ENCODE measurements around the gene CDKL4.
"Not testable (repeated sequence)": the region's sequence is repeated elsewhere in the genome, so short reads cannot be mapped to it uniquely, and the experiment has no call there.

Gene CDKL4

GRCh38 chr2:39260087-39260486 lies 16.3 kb upstream of the CDKL4 start:
- H3K36me3 ChIP-seq (ENCODE audit: control insufficient read depth, insufficient read depth, low read length): peaks cover 65% of the 10 kb centered on the region
- H3K9me3 ChIP-seq (ENCODE audit: control insufficient read depth, insufficient read depth, low read length): no peaks in the 10 kb centered on the region
- no peaks in the 10 kb centered on the region for H3K27me3 ChIP-seq (ENCODE audit: control insufficient read depth, insufficient read depth, low read length)
- no peak overlapping the region for H3K27ac ChIP-seq (ENCODE audit: low read depth, low read length)
- no peaks in the 10 kb centered on the region for H3K4me1 ChIP-seq (ENCODE audit: control insufficient read depth, insufficient read depth, low read length)
- no peak overlapping the region for H3K4me3 ChIP-seq (ENCODE audit: low read depth, low read length)
- no peak overlapping the region for H3K9ac ChIP-seq (ENCODE audit: low read depth, low read length)

GRCh38 chr2:39256040-39256439 lies 12.3 kb upstream of the CDKL4 start:
- H3K4me1 ChIP-seq (ENCODE audit: control insufficient read depth, insufficient read depth, low read length): no peaks in the 10 kb centered on the region

GRCh38 chr2:39252888-39253518 lies 9.2 kb upstream of the CDKL4 start:
- H3K36me3 ChIP-seq (ENCODE audit: control insufficient read depth, insufficient read depth, low read length): peaks cover 74% of the 10 kb centered on the region
- H3K4me3 ChIP-seq (ENCODE audit: low read depth, low read length): no peak overlapping the region
- no peak overlapping the region for H3K27ac ChIP-seq (ENCODE audit: low read depth, low read length)

More at GRCh38 chr2:39256040-39256439, 12.3 kb upstream of the CDKL4 start:
- peaks cover 6% of the 10 kb centered on the region; the same call in 1 of the 2 replicates for H3K9me3 ChIP-seq (ENCODE audit: control insufficient read depth, insufficient read depth, low read length)
- H3K9ac ChIP-seq (ENCODE audit: low read depth, low read length): no peak overlapping the region
- no peak overlapping the region for H3K27ac ChIP-seq (ENCODE audit: low read depth, low read length)
- H3K27me3 ChIP-seq (ENCODE audit: control insufficient read depth, insufficient read depth, low read length): no peaks in the 10 kb centered on the region
- H3K4me3 ChIP-seq (ENCODE audit: low read depth, low read length): no peak overlapping the region
- H3K36me3 ChIP-seq (ENCODE audit: control insufficient read depth, insufficient read depth, low read length): peaks cover 80% of the 10 kb centered on the region

GRCh38 chr2:39247512-39248043 lies 3.8 kb upstream of the CDKL4 start:
- Histone ChIP-seq H3K9me3 (ENCODE audit: control insufficient read depth, insufficient read depth, low read length) (peaks cover 9% of the 10 kb centered on the region; the same call in 1 of the 2 replicates), H3K27ac (ENCODE audit: low read depth, low read length) (no peak overlapping the region), H3K9ac (ENCODE audit: low read depth, low read length) (no peak overlapping the region), H3K36me3 (ENCODE audit: control insufficient read depth, insufficient read depth, low read length) (peaks cover 36% of the 10 kb centered on the region), H3K27me3 (ENCODE audit: control insufficient read depth, insufficient read depth, low read length) (no peaks in the 10 kb centered on the region), H3K4me3 (ENCODE audit: low read depth, low read length) (no peak overlapping the region), H3K4me1 (ENCODE audit: control insufficient read depth, insufficient read depth, low read length) (no peaks in the 10 kb centered on the region)

More at GRCh38 chr2:39252888-39253518, 9.2 kb upstream of the CDKL4 start:
- H3K9ac ChIP-seq (ENCODE audit: low read depth, low read length): no peak overlapping the region
- H3K27me3 ChIP-seq (ENCODE audit: control insufficient read depth, insufficient read depth, low read length): no peaks in the 10 kb centered on the region
- H3K4me1 ChIP-seq (ENCODE audit: control insufficient read depth, insufficient read depth, low read length): no peaks in the 10 kb centered on the region
- peaks cover 9% of the 10 kb centered on the region; the same call in 1 of the 2 replicates for H3K9me3 ChIP-seq (ENCODE audit: control insufficient read depth, insufficient read depth, low read length)

- Histone ChIP-seq H3K9ac (ENCODE audit: low read depth, low read length) (no peak overlapping the region), H3K4me1 (ENCODE audit: control insufficient read depth, insufficient read depth, low read length) (peaks cover 6% of the 10 kb centered on the region), H3K4me3 (ENCODE audit: low read depth, low read length) (no peak overlapping the region), H3K36me3 (ENCODE audit: control insufficient read depth, insufficient read depth, low read length) (peaks cover 25% of the 10 kb centered on the region), H3K9me3 (ENCODE audit: control insufficient read depth, insufficient read depth, low read length) (peaks cover 7% of the 10 kb centered on the region; the same call in 1 of the 2 replicates), H3K27me3 (ENCODE audit: control insufficient read depth, insufficient read depth, low read length) (no peaks in the 10 kb centered on the region), H3K27ac (ENCODE audit: low read depth, low read length) (no peak overlapping the region)
Measured at GRCh38 chr2:39246382-39246980, 2.7 kb upstream of the CDKL4 start.

GRCh38 chr2:39244963-39245625 lies 1.3 kb upstream of the CDKL4 start:
- not testable (repeated sequence) for H3K27ac ChIP-seq (ENCODE audit: low read depth, low read length); H3K9ac ChIP-seq (ENCODE audit: low read depth, low read length); H3K4me3 ChIP-seq (ENCODE audit: low read depth, low read length); H3K9me3 ChIP-seq (ENCODE audit: control insufficient read depth, insufficient read depth, low read length); H3K27me3 ChIP-seq (ENCODE audit: control insufficient read depth, insufficient read depth, low read length)
- Histone ChIP-seq H3K36me3 (ENCODE audit: control insufficient read depth, insufficient read depth, low read length) (peaks cover 11% of the 10 kb centered on the region), H3K4me1 (ENCODE audit: control insufficient read depth, insufficient read depth, low read length) (peaks cover 12% of the 10 kb centered on the region)

- not testable (repeated sequence) for H3K27ac ChIP-seq (ENCODE audit: low read depth, low read length); H3K27me3 ChIP-seq (ENCODE audit: control insufficient read depth, insufficient read depth, low read length); H3K4me3 ChIP-seq (ENCODE audit: low read depth, low read length); H3K9me3 ChIP-seq (ENCODE audit: control insufficient read depth, insufficient read depth, low read length); H3K36me3 ChIP-seq (ENCODE audit: control insufficient read depth, insufficient read depth, low read length); H3K9ac ChIP-seq (ENCODE audit: low read depth, low read length)
- H3K4me1 ChIP-seq (ENCODE audit: control insufficient read depth, insufficient read depth, low read length): peaks cover 12% of the 10 kb centered on the region
Measured at GRCh38 chr2:39244241-39244862, 582 bp upstream of the CDKL4 start.

- no peaks in the 10 kb centered on the region for H3K27me3 ChIP-seq (ENCODE audit: control insufficient read depth, insufficient read depth, low read length)
- peak overlapping the region; percentile 48 for H3K27ac ChIP-seq (ENCODE audit: low read depth, low read length)
- H3K4me3 ChIP-seq (ENCODE audit: low read depth, low read length): no peak overlapping the region
- no peaks in the 10 kb centered on the region for H3K36me3 ChIP-seq (ENCODE audit: control insufficient read depth, insufficient read depth, low read length)
- H3K9me3 ChIP-seq (ENCODE audit: control insufficient read depth, insufficient read depth, low read length): peaks cover 2% of the 10 kb centered on the region; the same call in 1 of the 2 replicates
- no peak overlapping the region for H3K9ac ChIP-seq (ENCODE audit: low read depth, low read length)
- peaks cover 12% of the 10 kb centered on the region for H3K4me1 ChIP-seq (ENCODE audit: control insufficient read depth, insufficient read depth, low read length)
Measured at GRCh38 chr2:39241588-39241987, 2.2 kb downstream of the CDKL4 start.

GRCh38 chr2:39240758-39241157 lies 3.0 kb downstream of the CDKL4 start:
- Histone ChIP-seq H3K9me3 (ENCODE audit: control insufficient read depth, insufficient read depth, low read length) (peaks cover 6% of the 10 kb centered on the region; the same call in 1 of the 2 replicates), H3K36me3 (ENCODE audit: control insufficient read depth, insufficient read depth, low read length) (no peaks in the 10 kb centered on the region), H3K4me3 (ENCODE audit: low read depth, low read length) (no peak overlapping the region), H3K27ac (ENCODE audit: low read depth, low read length) (no peak overlapping the region), H3K4me1 (ENCODE audit: control insufficient read depth, insufficient read depth, low read length) (peaks cover 12% of the 10 kb centered on the region), H3K9ac (ENCODE audit: low read depth, low read length) (no peak overlapping the region), H3K27me3 (ENCODE audit: control insufficient read depth, insufficient read depth, low read length) (no peaks in the 10 kb centered on the region)

- H3K4me3 ChIP-seq (ENCODE audit: low read depth, low read length): no peak overlapping the region
- no peak overlapping the region for H3K9ac ChIP-seq (ENCODE audit: low read depth, low read length)
- H3K36me3 ChIP-seq (ENCODE audit: control insufficient read depth, insufficient read depth, low read length): no peaks in the 10 kb centered on the region
- H3K4me1 ChIP-seq (ENCODE audit: control insufficient read depth, insufficient read depth, low read length): peaks cover 14% of the 10 kb centered on the region; the same call in 1 of the 2 replicates
- no peaks in the 10 kb centered on the region for H3K27me3 ChIP-seq (ENCODE audit: control insufficient read depth, insufficient read depth, low read length)
- no peak overlapping the region for H3K27ac ChIP-seq (ENCODE audit: low read depth, low read length)
- H3K9me3 ChIP-seq (ENCODE audit: control insufficient read depth, insufficient read depth, low read length): peaks cover 10% of the 10 kb centered on the region; the same call in 1 of the 2 replicates
Measured at GRCh38 chr2:39234754-39235153, 9.0 kb downstream of the CDKL4 start.

All from HUES48 (cell line).